ENCODE data around the gene UBE4B. TPM values are rescaled to one million over a fixed set of nuclear protein-coding genes. Genes with fewer than 3 reads are reported as not detected.

UBE4B gene
- total and polyA plus RNA-seq, 2 of the 4 experiments (the other 2 are of a cell fraction) = 26.5 to 39.3 TPM

DNA sequence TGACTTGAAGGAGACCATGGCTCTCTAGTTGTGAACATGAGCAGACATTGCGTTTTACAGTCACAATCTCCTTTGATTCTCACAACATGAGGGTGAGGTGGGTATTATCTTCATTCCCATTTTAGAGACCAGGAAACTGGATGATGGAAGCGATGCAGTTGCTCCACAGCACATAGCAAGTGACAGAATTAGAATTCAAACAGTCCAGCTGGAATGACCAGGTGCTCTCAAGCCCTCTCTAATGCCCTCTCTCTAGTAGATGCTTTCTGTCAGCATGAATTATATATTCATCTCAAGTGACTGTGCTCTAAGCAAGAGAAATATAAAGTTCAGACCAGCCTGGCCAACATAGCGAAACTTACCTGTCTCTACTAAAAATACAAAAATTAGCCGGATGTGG is 167.9 kb downstream of the UBE4B start:
- Histone ChIP-seq H3K4me3 (ENCODE audit: insufficient read depth, low read depth, low read length) (no peak overlapping the region), H3K4ac (ENCODE audit: low read depth, low read length) (no peak overlapping the region), H3K9ac (ENCODE audit: low read depth, low read length) (no peak overlapping the region), H2BK5ac (ENCODE audit: low read depth, low read length, poor library complexity, severe bottlenecking) (no peak overlapping the region), H4K5ac (ENCODE audit: low read depth, low read length) (no peak overlapping the region), H4K91ac (ENCODE audit: insufficient read depth, low read depth, low read length) (no peak overlapping the region), H2AK9ac (replicated peaks; ENCODE audit: low read depth, low read length, poor library complexity) (no peak overlapping the region), H3K9me1 (ENCODE audit: insufficient read depth, low read length) (no peaks in the 10 kb centered on the region), H4K20me1 (ENCODE audit: insufficient read depth, low read length) (no peaks in the 10 kb centered on the region), H3K4me1 (ENCODE audit: control insufficient read depth, insufficient read depth, low read length) (no peaks in the 10 kb centered on the region; the same call in 1 of the 2 replicates), H2BK120ac (ENCODE audit: low read depth, low read length) (no peak overlapping the region), H3K9me3 (ENCODE audit: control insufficient read depth, insufficient read depth, low read length) (no peaks in the 10 kb centered on the region), H3K4me2 (ENCODE audit: low read depth, low read length) (no peak overlapping the region), H2BK15ac (ENCODE audit: low read depth, low read length) (no peak overlapping the region), H2AK5ac (ENCODE audit: low read depth, low read length) (no peak overlapping the region), H3K14ac (replicated peaks; ENCODE audit: low read depth, low read length) (no peak overlapping the region), H3K27me3 (ENCODE audit: control insufficient read depth, insufficient read depth, low read length) (peaks cover 6% of the 10 kb centered on the region; the same call in 1 of the 2 replicates), H3K23ac (ENCODE audit: low read depth, low read length) (no peak overlapping the region), H4K8ac (ENCODE audit: low read depth in 2 of 2, low read length in 2 of 2) (no peak overlapping the region), H2BK20ac (ENCODE audit: low read depth, low read length) (no peak overlapping the region), H3K18ac (ENCODE audit: low read depth, low read length) (no peak overlapping the region), H3K36me3 (ENCODE audit: control insufficient read depth, insufficient read depth, low read length) (no peaks in the 10 kb centered on the region), H2AFZ (replicated peaks; ENCODE audit: low read length, poor library complexity) (no peak overlapping the region), H3K56ac (ENCODE audit: extremely low read depth, insufficient read depth, low read length) (no peak overlapping the region), H3K79me1 (ENCODE audit: low read depth in 1 of 2, low read length in 2 of 2) (no peaks in the 10 kb centered on the region), H3K27ac (ENCODE audit: insufficient read depth, low read length) (no peak overlapping the region)
- ATAC-seq (ENCODE audit: low read depth) (no peak), DNase-seq (no peak)
- dilution Hi-C loops (cut with HindIII; ENCODE audit: low sequenced_read_pairs, unreplicated experiment) (no loop called here), intact Hi-C loops (cut with micrococcal nuclease) (no loop called here), in situ Hi-C loops (cut with MboI; ENCODE audit: low sequenced_read_pairs) (no loop called here)
- no TSS peak for BruUV-seq (replicated peaks)
- TF ChIP-seq, protein P1, sequence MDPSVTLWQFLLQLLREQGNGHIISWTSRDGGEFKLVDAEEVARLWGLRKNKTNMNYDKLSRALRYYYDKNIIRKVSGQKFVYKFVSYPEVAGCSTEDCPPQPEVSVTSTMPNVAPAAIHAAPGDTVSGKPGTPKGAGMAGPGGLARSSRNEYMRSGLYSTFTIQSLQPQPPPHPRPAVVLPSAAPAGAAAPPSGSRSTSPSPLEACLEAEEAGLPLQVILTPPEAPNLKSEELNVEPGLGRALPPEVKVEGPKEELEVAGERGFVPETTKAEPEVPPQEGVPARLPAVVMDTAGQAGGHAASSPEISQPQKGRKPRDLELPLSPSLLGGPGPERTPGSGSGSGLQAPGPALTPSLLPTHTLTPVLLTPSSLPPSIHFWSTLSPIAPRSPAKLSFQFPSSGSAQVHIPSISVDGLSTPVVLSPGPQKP (IDR thresholded peaks at IDR 0.05; ENCODE audit: borderline replicate concordance, low read depth, low read length) = no peak
- TF ChIP-seq MXI1 (IDR thresholded peaks at IDR 0.05; ENCODE audit: borderline replicate concordance, low read depth, low read length) (no peak), FOS (IDR thresholded peaks at IDR 0.05; ENCODE audit: low read depth, low read length) (no peak), NFE2L2 (IDR thresholded peaks at IDR 0.05; ENCODE audit: low read depth, low read length) (no peak), CHD1 (IDR thresholded peaks at IDR 0.05; ENCODE audit: low read depth, low read length) (no peak), BHLHE40 (IDR thresholded peaks at IDR 0.05; ENCODE audit: low read depth, low read length) (no peak), SMC3 (IDR thresholded peaks at IDR 0.05; ENCODE audit: low read depth, low read length) (no peak), MAZ (IDR thresholded peaks at IDR 0.05; ENCODE audit: borderline replicate concordance, low read depth, low read length) (no peak), MAFK (IDR thresholded peaks at IDR 0.05; ENCODE audit: low read depth, low read length) (no peak), CEBPB (IDR thresholded peaks at IDR 0.05; ENCODE audit: low read depth, low read length) (no peak), RCOR1 (IDR thresholded peaks at IDR 0.05; ENCODE audit: insufficient replicate concordance, low read length) (no peak)
- TF ChIP-seq, protein P2, sequence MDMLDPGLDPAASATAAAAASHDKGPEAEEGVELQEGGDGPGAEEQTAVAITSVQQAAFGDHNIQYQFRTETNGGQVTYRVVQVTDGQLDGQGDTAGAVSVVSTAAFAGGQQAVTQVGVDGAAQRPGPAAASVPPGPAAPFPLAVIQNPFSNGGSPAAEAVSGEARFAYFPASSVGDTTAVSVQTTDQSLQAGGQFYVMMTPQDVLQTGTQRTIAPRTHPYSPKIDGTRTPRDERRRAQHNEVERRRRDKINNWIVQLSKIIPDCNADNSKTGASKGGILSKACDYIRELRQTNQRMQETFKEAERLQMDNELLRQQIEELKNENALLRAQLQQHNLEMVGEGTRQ (IDR thresholded peaks at IDR 0.05; ENCODE audit: low read depth, low read length) = no peak
- CTCF ChIA-PET = no interaction called here
- WGBS, 2 experiments (ENCODE audit: extremely low coverage in 2 of 2, insufficient read length in 1 of 2) = no CpG with 5 or more reads among the region's 4 CpGs
- POLR2A ChIA-PET (ENCODE audit: unreplicated experiment) = interaction anchor here (0.6 kb wide), 1 partner anchor 785 kb away, joined by 4 read pairs; no protein-coding TSS in a partner anchor
